ENCODE results near the gene ASAP2.
A peak's percentile ranks its signal among the peaks of the same experiment; 100 is the strongest.

The ASAP2 gene

GRCh38 chr2:9232886-9233285, 26.3 kb downstream of the ASAP2 start:
- no peak for DNase-seq

GRCh38 chr2:9234680-9235146, 28.1 kb downstream of the ASAP2 start:
- no peak for DNase-seq

- no peak for DNase-seq
Measured at GRCh38 chr2:9235147-9236044, 28.8 kb downstream of the ASAP2 start.

GRCh38 chr2:9236045-9236344, 29.4 kb downstream of the ASAP2 start:
- DNase-seq, result no peak

GRCh38 chr2:9236867-9237266, 30.3 kb downstream of the ASAP2 start:
- no peak for DNase-seq

GRCh38 chr2:9237831-9238230, 31.2 kb downstream of the ASAP2 start:
- DNase-seq, result no peak

- DNase-seq, result no peak
Measured at GRCh38 chr2:9238591-9239326, 32.1 kb downstream of the ASAP2 start.

- DNase-seq, result no peak
Measured at GRCh38 chr2:9239616-9240015, 33.0 kb downstream of the ASAP2 start.

GRCh38 chr2:9240745-9241144, 34.1 kb downstream of the ASAP2 start:
- no peak for DNase-seq

- DNase-seq, result no peak
Measured at GRCh38 chr2:9241233-9241632, 34.6 kb downstream of the ASAP2 start.

GRCh38 chr2:9243357-9243756, 36.7 kb downstream of the ASAP2 start:
- DNase-seq, result no peak

GRCh38 chr2:9244985-9245544, 38.5 kb downstream of the ASAP2 start:
- no peak for DNase-seq

GRCh38 chr2:9247177-9247576, 40.6 kb downstream of the ASAP2 start:
- no peak for DNase-seq

- no peak for DNase-seq
Measured at GRCh38 chr2:9247786-9248185, 41.2 kb downstream of the ASAP2 start.

- DNase-seq, result no peak
Measured at GRCh38 chr2:9248363-9248762, 41.8 kb downstream of the ASAP2 start.

- no peak for DNase-seq
Measured at GRCh38 chr2:9249020-9249800, 42.6 kb downstream of the ASAP2 start.

- no peak for DNase-seq
Measured at GRCh38 chr2:9250091-9250490, 43.5 kb downstream of the ASAP2 start.

GRCh38 chr2:9250498-9251153, 44.0 kb downstream of the ASAP2 start:
- no peak for DNase-seq

- DNase-seq, result peak; percentile 46
Measured at GRCh38 chr2:9251154-9252001, 44.8 kb downstream of the ASAP2 start.

GRCh38 chr2:9252002-9252357, 45.4 kb downstream of the ASAP2 start:
- DNase-seq, result no peak

- no peak for DNase-seq
Measured at GRCh38 chr2:9255416-9255815, 48.8 kb downstream of the ASAP2 start.

GRCh38 chr2:9256147-9256546, 49.5 kb downstream of the ASAP2 start:
- DNase-seq, result no peak
